Gastroesophageal sphincter (tissue), 4 donors: Measurements from ENCODE around the gene CAMSAP1. TPM values are rescaled to one million over a fixed set of nuclear protein-coding genes. Genes with fewer than 3 reads are reported as not detected.

Experiments
- ATAC-seq: fragments of 150-250 bp; one replicate; pipeline ENCODE4 v1.9.1; 2016; ENCODE audit warnings: mild to moderate bottlenecking, moderate library complexity
- H3K27ac ChIP-seq, 4 donors: fragments of 200-600 bp; sonication (generic) in 3 of 4; 1 replicate in 3 of 4; 2 replicates in 1 of 4; pipeline ENCODE4 v1.5.1; 2016 to 2019
- H3K27me3 ChIP-seq: fragments of 200-600 bp; sonication (generic); one replicate; pipeline ENCODE4 v1.5.1; 2019
- H3K36me3 ChIP-seq, 2 donors: fragments of 200-600 bp; sonication (generic); one replicate each; pipeline ENCODE4 v1.5.1; 2019; ENCODE audit warnings: control low read depth in 1 of 2
- H3K4me1 ChIP-seq, 3 donors: fragments of 200-600 bp; sonication (generic); 1 replicate in 2 of 3; 2 replicates in 1 of 3; pipeline ENCODE4 v1.5.1; 2016 to 2019; ENCODE audit warnings: control low read depth in 2 of 3
- H3K4me3 ChIP-seq, 2 donors: fragments of 200-600 bp; sonication (generic); one replicate each; pipeline ENCODE4 v1.5.1; 2019; ENCODE audit warnings: mild to moderate bottlenecking in 1 of 2, moderate library complexity in 1 of 2
- H3K9me3 ChIP-seq, 3 donors: fragments of 200-600 bp; sonication (generic); one replicate each; pipeline ENCODE4 v1.5.1; 2017 to 2019; ENCODE audit warnings: control low read depth in 2 of 3
- EP300 ChIP-seq: sonication (generic); formaldehyde crosslinking; IDR thresholded peaks from one replicate; pipeline ENCODE4 v1.6.1; 2017; ENCODE audit warnings: antibody characterized with exemption, mild to moderate bottlenecking
- POLR2A ChIP-seq, 2 donors: fragments of 450-650 bp; IDR thresholded peaks; one replicate each; pipeline ENCODE4 v1.6.1; 2017; ENCODE audit warnings: antibody characterized with exemption in 2 of 2, mild to moderate bottlenecking in 2 of 2, moderate library complexity in 1 of 2
- POLR2AphosphoS5 ChIP-seq: sonication (generic); formaldehyde crosslinking; IDR thresholded peaks from one replicate; pipeline ENCODE4 v1.6.1; 2017; ENCODE audit warnings: antibody characterized with exemption
- WGBS, 2 donors: methylation state at CpG; one replicate each; pipeline ENCODE4 v1.1.5; 2018; ENCODE audit warnings: low coverage in 1 of 2; 5-methylcytosine and 5-hydroxymethylcytosine counted together
- total RNA-seq, 4 donors: library from RNA; depleted of rRNA; stranded (reverse); fragments of >200 nt; gene quantifications; one replicate each; pipeline ENCODE4 v1.1.0, GENCODE V29; 2016
- TF ChIP-seq, protein P1 (sequence below), 4 experiments: fragments of 200-600 bp in 2 of 4; fragments of 450-650 bp in 2 of 4; sonication (generic) in 1 of 4; IDR thresholded peaks; one replicate each; pipeline ENCODE4 v1.5.1; 2017 to 2019; ENCODE audit warnings: antibody characterized with exemption in 4 of 4, mild to moderate bottlenecking in 2 of 4, moderate library complexity in 2 of 4

Gene CAMSAP1
- total RNA-seq, 4 donors from 2014 or later = 27.5 to 49.2 (median 28.2) TPM

DNA sequence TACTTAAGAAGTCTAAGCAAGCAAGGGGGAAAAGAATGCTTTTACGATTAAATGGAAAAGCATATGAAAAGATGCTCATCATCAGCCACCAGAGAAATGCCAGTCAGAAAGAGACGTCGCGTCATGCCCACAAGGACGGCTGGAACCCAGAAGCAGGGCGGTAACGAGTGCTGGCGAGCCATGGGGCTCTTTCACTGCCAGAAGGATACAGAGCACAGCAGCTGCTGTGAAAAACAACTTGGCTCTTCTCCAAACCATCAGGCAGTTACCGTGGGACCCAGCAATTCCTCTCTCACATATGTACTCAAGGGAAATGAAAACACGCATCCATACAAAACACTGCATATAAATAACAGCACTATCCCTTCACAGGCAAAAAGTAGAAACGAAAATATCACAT, 95.5 kb downstream of the CAMSAP1 start:
- H3K4me3 ChIP-seq = no peak overlapping the region
- peaks cover 0 to 96% of the 10 kb centered on the region in 2 donors for H3K36me3 ChIP-seq
- H3K27me3 ChIP-seq = no peaks in the 10 kb centered on the region
- no peaks in the 10 kb centered on the region for H3K9me3 ChIP-seq
- no peak for ATAC-seq
- no peak overlapping the region for H3K27ac ChIP-seq
- WGBS, 2 donors = 52 to 60% methylated on average over 2 to 9 of the region's 11 CpGs
- H3K4me1 ChIP-seq = no peaks in the 10 kb centered on the region
- TF ChIP-seq, protein P1, sequence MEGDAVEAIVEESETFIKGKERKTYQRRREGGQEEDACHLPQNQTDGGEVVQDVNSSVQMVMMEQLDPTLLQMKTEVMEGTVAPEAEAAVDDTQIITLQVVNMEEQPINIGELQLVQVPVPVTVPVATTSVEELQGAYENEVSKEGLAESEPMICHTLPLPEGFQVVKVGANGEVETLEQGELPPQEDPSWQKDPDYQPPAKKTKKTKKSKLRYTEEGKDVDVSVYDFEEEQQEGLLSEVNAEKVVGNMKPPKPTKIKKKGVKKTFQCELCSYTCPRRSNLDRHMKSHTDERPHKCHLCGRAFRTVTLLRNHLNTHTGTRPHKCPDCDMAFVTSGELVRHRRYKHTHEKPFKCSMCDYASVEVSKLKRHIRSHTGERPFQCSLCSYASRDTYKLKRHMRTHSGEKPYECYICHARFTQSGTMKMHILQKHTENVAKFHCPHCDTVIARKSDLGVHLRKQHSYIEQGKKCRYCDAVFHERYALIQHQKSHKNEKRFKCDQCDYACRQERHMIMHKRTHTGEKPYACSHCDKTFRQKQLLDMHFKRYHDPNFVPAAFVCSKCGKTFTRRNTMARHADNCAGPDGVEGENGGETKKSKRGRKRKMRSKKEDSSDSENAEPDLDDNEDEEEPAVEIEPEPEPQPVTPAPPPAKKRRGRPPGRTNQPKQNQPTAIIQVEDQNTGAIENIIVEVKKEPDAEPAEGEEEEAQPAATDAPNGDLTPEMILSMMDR (IDR thresholded peaks at IDR 0.05) = no peak
- TF ChIP-seq EP300 (no peak), POLR2AphosphoS5 (no peak), POLR2A (IDR thresholded peaks at IDR 0.05) (no peak)

DNA sequence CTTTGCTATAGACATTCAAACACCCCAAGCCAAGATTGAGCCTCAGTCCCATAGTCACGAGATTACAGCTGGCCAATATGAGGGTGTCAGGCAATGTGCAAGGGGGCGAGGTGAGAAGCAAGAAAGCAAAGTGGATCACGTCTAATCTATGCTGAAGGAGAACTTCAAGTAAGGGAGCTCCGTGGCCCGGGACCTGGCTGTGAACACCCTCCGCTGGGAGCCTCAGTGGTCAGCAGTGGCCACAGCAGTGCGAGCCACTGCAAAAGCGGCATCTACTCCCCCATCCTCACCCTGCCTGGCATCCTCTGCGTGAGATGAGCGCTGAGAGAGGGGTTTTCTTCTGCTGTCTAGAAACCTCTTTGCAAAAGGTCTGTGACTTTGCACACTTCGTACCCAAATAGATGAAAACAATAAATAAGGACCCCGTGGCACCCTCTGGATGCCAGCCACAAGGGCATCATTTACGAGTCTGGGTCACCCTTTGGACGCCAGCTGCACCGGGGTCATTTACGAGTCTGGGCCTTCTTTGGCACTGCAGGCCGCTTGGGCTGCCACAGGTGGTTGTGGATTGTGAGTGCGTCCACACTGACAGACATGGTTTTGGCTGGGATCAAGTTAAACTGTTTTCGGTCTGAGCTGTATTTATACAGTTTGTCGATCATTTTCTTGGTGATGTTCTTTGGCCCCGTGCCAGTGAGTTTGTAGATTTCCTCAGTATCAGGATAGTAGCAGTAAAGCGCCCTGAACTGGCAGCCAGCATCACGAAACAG, 96.4 kb downstream of the CAMSAP1 start:
- TF ChIP-seq POLR2A (IDR thresholded peaks at IDR 0.05) (no peak), POLR2AphosphoS5 (no peak), EP300 (no peak)
- TF ChIP-seq, protein P1 (IDR thresholded peaks at IDR 0.05) = no peak
- H3K36me3 ChIP-seq = peaks cover 0 to 88% of the 10 kb centered on the region in 2 donors

DNA sequence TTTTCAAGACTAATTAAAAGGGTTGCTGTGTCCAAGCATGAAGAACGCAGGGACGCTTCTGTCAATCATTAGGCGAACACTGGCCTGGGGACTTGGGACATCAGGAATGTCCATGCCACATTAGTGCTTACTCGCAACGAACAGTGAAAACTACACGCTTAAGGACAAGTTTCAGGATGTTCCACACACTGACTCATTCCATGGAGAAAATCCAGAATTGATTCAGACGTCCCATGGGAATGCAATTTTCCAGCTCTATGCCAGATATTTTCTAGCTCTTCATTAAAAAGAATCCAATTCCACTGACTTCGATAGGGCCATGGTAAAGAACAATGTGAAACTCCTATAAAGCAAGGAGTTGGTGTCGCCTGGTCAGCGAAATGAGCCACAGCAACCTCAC, 98.2 kb downstream of the CAMSAP1 start:
- peaks cover 0 to 70% of the 10 kb centered on the region in 2 donors for H3K36me3 ChIP-seq
- TF ChIP-seq POLR2A (IDR thresholded peaks at IDR 0.05) (no peak), POLR2AphosphoS5 (no peak), EP300 (no peak)
- TF ChIP-seq, protein P1 (IDR thresholded peaks at IDR 0.05) = no peak
- no peak overlapping the region for H3K27ac ChIP-seq
- H3K4me3 ChIP-seq = no peak overlapping the region
- no peaks in the 10 kb centered on the region for H3K9me3 ChIP-seq
- H3K27me3 ChIP-seq = no peaks in the 10 kb centered on the region
- H3K4me1 ChIP-seq = peaks cover 0 to 4% (median 0%) of the 10 kb centered on the region in 3 donors
- 60 to 89% methylated on average over 7 to 10 of the region's 10 CpGs for WGBS, 2 donors
- ATAC-seq = no peak

More for the DNA sequence above, 96.4 kb downstream of the CAMSAP1 start:
- no peaks in the 10 kb centered on the region for H3K9me3 ChIP-seq
- H3K4me1 ChIP-seq = no peaks in the 10 kb centered on the region
- no peaks in the 10 kb centered on the region for H3K27me3 ChIP-seq
- no peak overlapping the region for H3K4me3 ChIP-seq
- ATAC-seq = no peak
- 91 to 96% methylated on average over 10 to 18 of the region's 23 CpGs for WGBS, 2 donors
- no peak overlapping the region for H3K27ac ChIP-seq

DNA sequence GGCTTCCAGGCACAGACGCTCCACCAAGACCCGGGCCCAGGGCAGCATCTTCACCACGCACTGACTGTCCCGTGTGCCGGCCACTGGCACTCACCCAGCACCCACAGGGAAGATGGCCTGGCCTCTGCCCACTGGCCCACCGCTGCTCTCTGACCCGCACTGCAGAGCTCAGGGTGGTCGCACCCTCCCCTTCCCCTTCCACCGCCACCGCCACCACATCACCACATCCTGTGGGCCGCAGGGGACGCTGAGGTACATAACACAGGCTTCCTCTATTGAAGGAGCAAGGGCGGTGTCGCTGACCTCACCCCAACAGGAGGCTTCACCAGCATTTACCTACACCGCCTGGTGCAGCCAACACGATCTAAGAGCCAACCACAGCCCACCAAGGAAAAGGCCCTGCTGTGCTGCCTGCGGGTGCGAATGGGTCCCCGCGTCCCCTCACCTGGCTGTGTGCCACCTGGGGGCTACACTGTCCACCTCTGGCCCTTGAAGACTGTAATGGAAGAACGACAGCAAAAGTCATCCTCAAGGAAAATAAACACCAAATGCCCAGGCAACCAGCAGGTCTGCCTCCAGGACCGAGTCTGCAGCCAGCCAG, 101.8 kb downstream of the CAMSAP1 start:
- no peaks in the 10 kb centered on the region for H3K9me3 ChIP-seq
- peaks cover 0 to 33% of the 10 kb centered on the region in 2 donors for H3K36me3 ChIP-seq
- no peak overlapping the region for H3K27ac ChIP-seq
- no peaks in the 10 kb centered on the region for H3K27me3 ChIP-seq
- H3K4me3 ChIP-seq = no peak overlapping the region
- TF ChIP-seq EP300 = no peak
- peaks cover 0 to 4% (median 0%) of the 10 kb centered on the region in 3 donors for H3K4me1 ChIP-seq
- no peak for ATAC-seq
- 84 to 89% methylated on average over 9 to 10 of the region's 22 CpGs for WGBS, 2 donors

DNA sequence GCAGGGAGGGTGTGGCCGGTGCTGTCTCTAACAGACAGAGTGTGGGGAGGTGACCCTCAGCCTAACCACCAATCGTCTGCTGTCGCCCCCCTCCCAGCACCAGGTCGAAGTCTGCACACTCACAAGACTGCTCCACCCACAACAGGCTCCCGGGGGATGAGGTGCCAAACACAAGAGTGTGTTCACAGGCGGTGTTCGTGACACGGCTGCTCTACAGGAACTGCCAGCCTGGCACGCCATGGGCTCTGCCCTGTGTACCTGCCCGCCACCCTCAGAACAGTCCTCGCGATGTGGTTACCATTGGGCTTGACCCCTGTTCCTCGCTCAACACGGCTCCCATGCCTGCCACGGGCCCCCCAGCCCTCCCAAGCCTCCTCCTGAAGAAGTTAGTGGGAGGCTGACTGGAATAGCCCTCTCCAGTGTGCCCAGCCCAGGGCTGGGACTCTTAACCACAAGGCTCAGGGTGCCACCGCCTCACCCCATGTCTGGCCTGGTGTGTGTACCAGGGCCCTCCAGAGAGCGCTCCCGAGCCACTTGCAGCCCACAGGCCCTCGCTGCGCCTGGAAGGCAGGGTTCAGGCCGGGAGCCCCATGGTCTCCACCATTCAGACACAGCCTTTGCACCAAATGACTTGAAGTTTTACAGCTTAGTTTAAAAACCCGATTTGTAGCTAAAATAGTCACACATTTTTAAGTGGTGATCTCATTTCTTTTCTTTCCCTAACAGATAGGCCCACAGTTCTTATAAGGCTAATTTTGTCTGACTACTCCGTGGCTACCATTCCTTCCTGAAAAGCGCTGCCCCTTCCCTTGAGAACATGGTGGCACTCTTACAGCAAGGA, 102.5 kb downstream of the CAMSAP1 start:
- H3K36me3 ChIP-seq = peaks cover 0 to 31% of the 10 kb centered on the region in 2 donors
- WGBS, 2 donors = 73% methylated on average over 9 of the region's 24 CpGs; no CpG with 5 or more reads in 1 of the 2 donors
- no peak overlapping the region for H3K27ac ChIP-seq
- ATAC-seq = no peak
- H3K4me3 ChIP-seq = no peak overlapping the region
- H3K4me1 ChIP-seq = peaks cover 0 to 4% (median 0%) of the 10 kb centered on the region in 3 donors
- no peaks in the 10 kb centered on the region for H3K9me3 ChIP-seq
- H3K27me3 ChIP-seq = no peaks in the 10 kb centered on the region
- TF ChIP-seq POLR2A (IDR thresholded peaks at IDR 0.05) (no peak), EP300 (no peak), POLR2AphosphoS5 (no peak)
- TF ChIP-seq, protein P1 (IDR thresholded peaks at IDR 0.05) = no peak
